Measurements from ENCODE around the gene CDIP1. TPM values are rescaled to one million over a fixed set of nuclear protein-coding genes. Genes with fewer than 3 reads are reported as not detected.

The CDIP1 gene
- polyA plus RNA-seq, 3 donors, result 32.3 to 35.9 (median 32.6) TPM

DNA sequence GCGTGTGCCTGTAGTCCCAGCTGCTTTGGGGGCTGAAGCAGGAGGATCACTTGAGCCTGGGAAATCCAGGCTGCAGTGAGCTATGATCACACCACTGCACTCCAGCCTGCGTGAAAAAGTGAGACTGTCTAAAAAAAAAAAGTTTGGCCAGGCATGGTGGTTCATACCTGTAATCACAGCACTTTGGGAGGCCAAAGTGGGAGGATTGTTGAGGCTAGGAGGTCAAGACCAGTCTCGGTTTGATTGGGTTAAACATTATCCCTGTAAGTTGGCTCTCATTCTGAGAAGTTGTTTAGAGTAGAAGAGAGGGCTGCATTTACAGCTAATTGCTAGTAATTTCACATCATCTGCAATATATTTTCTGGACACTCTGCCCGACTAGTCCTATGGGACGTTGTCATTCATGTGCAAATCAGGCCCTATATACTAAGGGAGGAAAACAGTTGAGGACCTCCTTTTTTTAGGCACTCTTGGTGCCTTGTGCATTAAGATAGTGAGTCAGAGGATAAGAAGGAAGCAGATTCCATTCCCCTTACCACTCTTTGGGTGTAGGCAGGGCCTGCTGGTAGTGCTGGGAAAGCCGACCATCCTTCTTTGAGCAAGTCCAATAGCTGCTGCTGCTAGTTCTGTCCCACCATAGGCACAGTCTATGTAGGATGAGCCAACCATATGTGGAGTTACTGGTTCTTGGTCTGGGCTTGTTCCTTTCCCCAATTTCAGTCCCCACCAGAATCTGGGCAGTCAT, 43.7 kb downstream of the CDIP1 start:
- no peak for DNase-seq

DNA sequence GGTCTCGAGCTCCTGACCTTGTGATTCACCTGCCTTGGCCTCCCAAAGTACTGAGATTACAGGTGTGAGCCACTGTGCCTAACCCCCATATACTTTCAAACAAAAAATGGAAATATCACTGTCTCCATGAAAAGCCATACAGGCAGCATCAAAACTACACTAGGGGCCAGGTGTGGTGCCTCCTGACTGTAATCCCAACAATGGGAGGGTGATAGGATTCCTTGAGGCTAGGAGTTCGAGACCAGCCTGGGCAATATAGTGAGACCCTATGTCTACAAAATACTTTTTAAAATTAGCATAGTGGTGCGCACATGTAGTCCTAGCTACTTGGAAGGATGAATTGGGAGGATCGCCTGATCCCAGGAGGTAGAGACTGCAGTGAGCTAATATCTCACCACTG, 46.7 kb downstream of the CDIP1 start:
- DNase-seq, result no peak

DNA sequence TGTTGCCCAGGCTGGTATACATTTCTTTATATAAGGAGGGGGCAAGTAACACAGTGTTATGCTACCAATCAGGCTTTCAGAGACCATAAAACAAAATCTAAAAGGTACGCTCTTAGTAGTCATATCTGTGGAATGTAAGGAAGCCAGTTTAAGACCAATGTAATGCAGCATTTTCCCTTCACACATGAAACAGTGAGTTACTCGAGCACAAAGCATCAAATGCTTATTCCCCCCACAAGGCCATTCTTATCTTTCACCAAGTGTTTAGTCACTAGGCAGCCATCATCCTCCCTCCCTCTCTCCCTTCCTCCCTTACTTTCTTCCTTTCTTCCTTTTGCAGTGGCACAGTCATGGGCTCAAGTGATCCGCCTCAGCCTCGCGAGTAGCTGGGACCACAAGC, 49.5 kb downstream of the CDIP1 start:
- DNase-seq, result no peak

DNA sequence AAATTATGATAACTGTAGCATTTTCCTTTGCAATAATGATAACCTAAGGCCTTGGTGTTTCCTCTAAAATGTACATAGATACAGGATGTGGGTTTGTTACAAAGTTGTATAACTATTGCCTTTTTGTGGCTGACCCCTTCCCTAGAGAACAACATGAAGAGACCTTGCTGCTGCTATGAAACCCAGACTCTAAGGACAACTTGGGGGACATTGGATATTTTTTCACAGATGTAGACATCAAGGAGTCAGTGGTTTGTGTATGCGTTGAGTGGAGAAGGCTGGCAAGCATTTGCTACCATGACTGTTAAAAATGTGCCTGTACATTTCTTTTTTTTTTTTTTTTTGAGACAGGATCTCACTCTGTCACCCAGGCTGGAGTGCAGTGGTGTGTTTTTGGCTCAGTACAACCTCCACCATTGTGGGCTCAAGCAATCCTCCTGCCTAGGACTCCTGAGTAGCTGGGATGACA, 50.0 kb downstream of the CDIP1 start:
- no peak for DNase-seq

DNA sequence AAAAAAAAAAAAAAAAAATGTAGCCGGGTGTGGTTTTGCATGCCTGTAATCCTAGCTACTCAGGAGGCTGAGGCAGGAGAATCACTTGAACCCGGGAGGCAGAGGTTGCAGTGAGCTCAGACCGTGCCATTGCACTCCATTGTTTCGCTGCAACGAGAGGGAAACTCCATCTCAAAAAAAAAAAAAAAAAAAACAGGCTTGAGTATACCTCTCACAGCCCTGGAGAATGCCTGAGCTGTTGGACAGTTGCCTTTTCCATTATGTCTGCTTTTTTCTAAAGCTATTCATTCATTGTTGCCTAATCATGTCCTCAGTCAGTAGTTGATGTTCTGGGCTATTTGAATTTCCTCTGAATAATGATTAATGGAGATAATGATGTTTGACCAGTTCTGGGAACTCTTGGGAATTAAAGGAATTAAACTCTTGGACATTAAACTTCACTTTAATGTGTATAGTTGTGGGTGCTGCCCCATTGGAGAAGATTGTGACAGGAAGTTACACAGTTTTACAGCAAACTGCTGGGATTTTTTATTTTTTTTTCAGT, 50.5 kb downstream of the CDIP1 start:
- DNase-seq, result no peak

DNA sequence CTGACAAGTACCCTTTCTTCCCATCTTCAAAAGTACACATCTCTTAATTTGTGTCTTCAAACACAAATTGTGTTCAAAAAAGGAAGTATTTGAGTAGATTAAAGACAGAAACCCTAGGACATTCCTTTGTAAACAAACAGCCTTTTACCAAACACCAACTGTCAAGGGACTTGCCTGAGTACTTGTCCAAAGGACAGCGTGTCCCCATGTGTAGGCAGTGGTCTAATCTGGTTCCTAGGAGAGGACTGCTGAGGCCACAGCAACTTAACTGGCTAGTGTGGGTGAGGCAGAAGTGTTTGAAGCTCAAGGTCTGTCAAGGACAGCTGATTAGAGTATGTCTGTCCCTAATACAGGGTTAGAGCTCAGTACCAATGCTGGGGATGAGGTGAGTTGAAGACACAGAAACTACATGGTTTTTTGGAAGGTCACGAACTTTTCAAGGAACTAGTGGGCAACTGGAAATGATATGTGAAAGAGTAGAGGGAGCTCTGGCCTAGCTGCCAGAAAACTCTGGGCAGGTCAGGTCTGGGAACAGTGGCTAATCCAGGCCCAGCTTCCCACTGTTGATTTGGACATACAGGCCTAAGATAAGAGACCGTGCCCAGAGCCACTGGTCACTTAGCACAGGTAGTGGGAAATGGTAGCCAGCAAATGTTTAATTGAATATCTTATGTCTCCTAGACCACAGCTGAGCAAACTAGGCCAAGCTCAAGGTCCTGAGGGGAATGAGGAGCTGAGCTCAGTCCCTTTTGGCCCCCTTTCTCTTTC, 52.3 kb downstream of the CDIP1 start:
- DNase-seq, result no peak

DNA sequence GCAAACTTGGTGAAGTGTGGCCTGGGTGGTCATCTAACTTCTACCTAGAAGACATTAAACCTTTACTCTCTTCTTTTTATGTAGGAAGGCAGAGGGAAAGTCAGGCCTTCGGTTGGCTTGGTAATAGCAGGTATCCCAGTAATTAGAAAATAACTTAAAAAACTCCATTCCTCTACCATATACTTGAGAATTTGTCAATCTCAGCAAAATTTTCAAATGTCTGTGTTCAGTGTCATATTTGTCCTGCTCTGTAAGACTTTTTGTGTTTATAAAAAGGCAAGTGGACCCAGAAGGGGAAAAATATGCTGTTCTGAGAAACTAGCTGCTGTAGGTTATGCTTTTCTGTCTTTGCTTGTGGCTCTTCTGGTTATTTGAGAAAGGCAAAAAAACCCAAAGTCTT, 56.6 kb downstream of the CDIP1 start:
- DNase-seq, result no peak

DNA sequence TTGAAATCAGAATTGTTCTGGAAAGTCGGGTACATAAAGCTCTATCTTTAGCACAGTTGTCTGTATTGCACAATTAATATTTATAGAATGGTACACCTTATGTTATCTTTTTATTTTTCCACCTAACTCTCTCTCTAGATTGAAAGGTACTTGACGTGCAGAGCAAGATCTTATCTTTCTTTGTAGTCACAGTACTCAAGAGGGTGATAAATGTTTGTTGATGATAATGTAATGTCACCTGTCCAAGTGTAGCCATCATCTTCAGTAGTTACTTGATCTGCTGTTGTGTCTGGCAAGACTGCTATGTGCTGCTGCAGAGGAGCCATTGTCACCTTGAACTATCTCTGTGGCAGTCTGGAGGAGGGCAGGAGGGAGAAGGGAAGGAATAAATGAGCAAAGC, 57.0 kb downstream of the CDIP1 start:
- no peak for DNase-seq

DNA sequence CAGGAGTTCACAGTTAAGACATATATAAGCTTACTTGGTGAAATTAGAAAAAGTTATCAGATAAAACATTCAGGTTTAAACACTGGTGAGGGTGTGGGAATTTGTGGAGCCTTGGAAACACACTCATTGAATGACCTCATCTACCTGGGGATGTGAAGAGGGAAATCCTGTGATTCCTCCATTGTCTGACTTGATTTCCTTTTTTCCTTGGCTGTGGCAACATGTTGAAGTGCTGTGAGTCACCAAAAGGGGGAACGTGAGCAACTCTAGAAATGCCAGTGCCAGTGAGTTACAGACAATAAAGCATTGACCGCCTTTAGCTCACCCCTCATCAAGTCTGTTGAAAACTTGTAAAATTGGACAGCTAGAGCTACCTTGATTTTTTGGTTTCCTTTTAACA, 60.6 kb downstream of the CDIP1 start:
- no peak for DNase-seq

DNA sequence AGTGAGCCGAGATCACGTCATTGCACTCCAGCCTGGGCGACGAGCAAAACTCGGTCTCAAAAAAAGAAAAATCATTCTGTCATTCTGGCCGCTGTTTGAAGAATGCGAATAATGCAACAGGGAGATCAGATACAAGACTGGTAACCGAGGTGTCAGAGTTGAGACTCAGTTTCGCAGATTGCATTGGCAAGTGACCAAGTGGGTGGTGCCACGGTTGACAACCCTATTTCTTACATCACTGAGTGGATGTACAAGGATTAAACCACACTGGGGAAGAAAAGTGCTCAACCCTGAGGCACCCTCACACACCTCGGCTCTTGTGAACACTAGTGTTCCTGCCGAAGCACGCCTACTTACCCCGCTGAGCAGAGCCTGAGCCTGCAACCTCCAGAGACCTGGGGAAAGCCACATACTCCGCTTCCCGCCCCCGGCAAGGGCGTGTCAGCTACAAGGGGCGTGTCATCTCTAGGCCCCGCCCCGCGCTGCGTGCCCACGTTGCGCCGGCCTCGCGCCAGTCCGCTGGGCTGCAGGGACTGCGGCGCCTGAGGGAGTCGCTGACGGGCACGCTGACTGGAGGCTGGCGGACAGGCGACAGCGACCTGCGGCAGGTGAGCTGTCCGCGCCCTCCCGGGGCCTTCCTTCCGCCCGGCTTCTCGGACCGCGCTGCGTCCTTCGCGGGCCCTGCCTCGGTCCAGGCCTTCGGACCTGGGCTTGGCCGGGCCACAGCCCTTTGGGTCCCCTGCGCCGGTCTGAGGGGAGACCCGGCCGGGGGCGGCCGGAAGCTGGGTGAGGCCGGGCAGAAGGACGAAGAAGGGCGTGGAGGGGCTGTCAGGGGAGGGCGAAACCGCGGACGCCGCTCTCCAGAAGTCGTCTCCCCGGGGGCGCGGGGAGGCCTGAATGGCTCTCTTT, 62.4 kb downstream of the CDIP1 start, which contains the start of gene HMOX2:
Gene HMOX2 (plus strand): TSS at position 519 of the 909 bp plus-strand sequence. CDS start 29,127 bp downstream, outside the sequence.
- DNase-seq, result peak; percentile 88

DNA sequence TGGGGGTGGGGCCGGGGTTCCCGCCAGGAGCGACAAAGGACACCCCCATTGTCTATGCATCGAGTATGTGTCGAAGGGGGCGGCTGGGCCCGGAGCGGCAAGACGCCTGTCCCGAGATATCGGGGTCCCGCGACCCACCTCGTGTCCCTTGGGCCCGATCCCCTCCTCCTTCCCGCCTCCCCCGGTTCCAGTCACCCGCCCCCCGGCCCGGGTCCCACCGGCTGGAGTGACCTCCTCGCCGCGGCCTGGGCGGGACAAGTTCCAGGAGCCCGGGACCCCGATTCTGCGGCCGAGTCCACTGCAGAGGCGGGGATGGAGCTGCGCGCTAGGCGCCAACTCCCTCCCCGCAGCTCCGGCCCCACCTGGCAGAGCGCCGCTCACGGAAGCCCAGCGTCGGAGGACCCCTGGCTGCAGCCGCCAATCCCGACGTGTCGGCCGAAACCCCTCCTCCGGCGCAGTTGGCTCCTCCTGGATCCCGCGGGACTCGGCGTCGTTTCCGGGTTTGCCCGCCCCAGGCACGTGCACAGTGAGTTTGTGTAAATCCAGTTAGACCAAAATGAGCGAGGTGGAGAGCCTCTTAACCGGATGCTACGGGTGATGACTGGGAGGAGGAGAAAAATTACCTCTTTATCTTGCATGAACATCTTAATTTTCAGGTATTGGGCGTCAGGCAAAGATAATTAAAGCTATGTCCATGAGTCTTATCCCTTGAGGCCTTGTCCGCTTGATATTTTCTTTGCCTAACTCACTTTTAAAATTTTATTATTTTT, 64.2 kb downstream of the CDIP1 start, which contains the start of gene NMRAL1:
Gene NMRAL1 (minus strand): TSS at position 434 of the 770 bp plus-strand sequence. CDS start 493 bp downstream, outside the sequence.
- DNase-seq, result peak; percentile 90

DNA sequence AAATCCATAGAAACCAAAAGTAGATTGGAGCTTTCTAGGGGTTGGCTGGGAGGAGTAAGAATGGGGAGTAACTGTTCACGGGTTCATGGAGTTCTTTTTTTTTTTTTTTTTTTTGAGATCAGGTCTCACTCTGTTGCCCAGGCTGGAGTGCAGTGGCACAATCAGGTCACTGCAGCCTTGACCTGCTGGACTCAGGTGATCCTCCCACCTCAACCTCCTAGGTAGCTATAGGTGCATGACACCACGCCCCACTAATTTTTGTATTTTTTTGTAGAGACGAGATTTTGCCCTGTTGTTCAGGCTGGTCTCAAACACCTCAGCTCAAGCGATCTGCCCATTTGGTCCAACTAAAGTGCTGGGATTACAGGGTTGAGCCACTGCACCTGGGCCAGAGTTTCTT, 65.7 kb downstream of the CDIP1 start:
- DNase-seq, result no peak

DNA sequence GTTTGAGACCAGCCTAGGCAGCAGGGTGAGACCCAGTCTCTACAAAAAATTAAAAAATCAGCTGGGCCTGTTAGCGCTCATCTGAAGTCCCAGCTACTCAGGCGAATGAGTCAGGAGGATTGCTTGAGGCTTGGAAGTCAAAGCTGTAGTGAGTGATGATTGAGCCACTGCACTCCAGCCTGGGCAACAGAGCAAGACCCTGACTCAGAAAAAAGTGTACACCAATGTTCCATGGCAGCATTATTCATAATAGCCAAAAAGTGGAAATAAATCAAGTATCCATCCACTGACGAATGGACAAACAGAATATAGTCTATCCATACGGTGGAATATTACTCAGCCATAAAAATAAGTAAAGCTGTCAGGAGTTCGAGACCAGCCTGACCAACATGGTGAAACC, 66.7 kb downstream of the CDIP1 start:
- no peak for DNase-seq

DNA sequence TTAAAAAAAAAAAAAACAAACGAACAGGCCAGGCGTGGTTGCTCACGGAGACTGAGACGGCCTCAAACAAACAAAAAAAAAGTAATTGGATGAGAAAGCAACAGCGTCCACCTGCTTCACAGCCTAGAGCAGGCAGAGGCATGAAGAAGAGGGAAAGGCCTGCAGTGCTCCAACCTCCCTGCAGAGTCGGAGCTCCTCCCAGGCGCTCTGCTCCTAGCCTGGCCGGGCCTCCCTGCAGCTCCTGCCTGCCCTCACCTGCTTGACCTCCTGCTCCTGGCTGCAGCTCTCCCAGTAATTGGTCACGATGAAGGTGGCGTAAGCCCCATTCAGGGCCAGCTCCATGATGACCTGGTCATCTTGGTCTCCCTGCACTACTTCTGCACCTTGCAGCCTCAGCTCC, 69.6 kb downstream of the CDIP1 start:
- no peak for DNase-seq

DNA sequence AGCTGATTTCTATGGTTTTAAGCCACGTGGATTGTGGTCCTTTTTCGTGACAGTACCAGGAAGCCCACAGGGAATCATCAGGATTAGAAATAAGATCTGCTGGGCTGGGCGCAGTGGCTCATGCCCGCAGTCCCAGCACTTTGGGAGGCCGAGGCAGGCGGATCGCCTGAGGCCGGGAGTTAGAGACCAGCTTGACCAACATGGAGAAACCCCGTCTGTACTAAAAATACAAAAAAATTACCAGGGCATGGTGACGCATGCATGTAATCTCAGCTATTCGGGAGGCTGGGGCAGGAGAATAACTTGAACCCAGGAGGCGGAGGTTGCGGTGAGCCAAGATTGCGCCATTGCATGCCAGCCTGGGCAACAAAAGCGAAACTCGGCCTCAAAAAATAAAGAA, 70.7 kb downstream of the CDIP1 start:
- DNase-seq, result no peak

DNA sequence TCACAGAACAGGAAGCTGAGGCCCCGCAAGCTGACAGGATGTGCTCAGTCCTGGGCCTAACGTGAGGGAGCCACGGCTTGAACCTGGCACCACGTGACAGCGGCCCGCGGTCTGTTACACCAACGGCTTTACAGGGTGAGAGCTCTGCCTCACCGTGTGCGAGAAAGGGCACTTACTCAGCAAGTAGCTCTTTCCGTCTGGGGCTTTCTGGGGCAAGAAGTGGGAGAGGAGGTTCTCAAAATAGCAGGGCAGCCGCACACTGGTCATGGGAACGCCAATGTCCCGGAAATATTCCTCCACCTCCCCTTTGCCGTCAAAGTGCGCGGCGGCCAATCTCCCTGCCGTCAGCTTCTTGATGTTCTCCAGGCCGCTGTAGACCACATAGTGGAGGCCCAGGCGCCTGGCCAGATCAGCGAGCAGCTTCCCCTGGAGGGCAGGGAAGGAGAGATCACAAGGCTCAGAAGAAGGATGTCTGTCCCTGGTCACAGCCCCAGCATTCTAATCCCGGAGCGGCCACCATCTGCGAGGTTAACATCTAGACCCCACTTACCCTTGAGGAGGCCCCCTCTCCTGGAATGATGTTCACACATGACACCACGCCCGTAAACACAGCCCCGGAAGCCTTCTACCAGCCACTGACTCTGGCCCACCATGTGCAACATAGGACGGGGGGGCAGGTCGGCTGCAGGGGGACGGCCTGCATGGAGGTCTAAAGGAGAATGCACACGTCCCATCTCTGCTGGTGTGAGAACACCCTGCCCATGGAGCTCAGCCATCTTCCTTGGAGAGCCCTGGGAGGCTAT, 72.4 kb downstream of the CDIP1 start:
- DNase-seq, result no peak

DNA sequence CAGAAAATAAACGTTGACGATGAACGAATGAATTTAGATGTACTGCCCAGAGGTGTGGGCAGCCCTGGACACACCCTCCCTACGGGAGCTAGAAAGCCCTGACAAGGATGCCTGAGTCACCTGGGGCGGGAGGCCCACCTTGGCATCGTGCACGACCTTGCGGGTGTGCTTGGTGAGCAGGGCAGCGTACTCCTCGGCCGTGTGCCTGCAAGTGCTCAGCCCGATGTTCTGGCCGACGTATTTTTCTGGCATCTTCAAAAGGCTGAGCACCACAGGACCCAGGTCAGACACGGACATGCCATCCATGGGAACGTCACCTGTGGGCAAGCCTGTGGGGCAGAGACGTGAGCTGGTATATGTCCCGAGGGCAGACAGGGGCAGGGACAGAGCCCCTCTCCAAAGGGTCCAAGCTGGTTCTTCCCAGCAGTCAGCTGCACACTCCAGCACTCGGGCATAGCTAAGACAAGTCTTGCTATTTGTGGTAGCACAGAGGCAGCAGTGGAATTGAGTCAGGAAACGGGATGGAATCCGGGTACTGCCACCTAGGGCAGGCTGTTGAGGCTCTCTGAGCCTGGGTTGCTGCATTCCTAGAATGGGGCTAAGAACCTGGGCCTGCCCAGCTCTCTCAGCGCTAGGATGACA, 74.9 kb downstream of the CDIP1 start:
- no peak for DNase-seq

DNA sequence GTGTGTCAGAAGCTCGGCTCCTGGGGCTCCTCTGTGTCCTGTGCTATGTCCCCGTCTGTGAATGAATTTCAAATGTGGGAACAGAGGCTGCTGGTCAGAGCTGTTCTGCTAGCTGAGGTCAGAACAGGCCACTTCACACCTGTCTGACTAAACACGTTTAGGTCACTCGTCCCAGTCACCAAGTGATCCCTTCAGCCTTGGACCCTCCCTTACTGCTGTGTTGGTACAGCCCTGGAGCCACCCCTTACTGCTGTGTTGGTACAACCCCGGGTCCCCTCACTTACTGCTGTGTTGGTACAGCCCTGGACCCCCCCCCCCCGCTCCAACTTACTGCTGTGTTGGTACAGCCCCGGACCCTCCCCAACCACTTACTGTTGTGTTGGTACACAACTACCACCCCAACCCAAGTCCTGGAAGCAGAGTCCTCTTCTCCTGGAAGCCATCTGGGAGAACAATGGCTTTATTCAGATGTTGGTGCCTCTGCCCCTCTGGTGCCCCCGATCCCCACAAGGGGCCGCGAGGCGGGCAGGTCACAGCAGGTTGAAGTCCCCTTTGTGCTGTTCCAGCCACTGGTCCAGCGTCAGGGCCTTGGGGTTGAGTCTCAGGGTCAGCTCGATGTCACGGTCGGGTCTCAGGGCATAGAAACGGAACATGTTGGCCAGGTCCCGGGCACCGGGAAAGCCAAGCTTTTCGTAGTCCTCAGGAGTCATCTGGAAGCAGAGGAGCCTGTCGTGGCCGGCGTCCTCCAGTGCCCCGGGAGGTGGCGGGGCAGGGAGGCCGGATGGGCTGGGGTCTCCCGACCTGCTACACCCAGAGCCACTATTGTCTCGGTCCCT, 77.1 kb downstream of the CDIP1 start:
- no peak for DNase-seq

DNA sequence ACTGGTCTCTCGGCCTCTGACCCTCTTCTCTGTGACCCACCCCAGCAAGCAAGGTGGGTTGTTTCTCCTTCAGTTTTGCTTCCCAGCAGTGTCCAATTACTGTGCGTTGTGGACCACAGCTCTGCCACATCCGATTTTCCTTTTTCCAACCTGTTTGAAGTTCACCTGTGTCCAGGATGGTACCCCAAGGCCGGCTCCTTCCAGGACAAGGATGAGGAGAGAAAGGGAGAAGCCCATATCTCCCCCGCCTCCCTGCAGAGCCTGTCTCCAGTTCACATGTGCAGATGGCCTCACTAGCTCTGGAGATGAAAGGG, 77.7 kb downstream of the CDIP1 start:
- no peak for DNase-seq

Data from renal pelvis (tissue), 4 donors.